ENCODE results near the gene IL34. TPM values are rescaled to one million over a fixed set of nuclear protein-coding genes. Genes with fewer than 3 reads are reported as not detected.

IL34 gene
- polyA plus RNA-seq, 1 donor from 2014 or later: 3.0 TPM

DNA sequence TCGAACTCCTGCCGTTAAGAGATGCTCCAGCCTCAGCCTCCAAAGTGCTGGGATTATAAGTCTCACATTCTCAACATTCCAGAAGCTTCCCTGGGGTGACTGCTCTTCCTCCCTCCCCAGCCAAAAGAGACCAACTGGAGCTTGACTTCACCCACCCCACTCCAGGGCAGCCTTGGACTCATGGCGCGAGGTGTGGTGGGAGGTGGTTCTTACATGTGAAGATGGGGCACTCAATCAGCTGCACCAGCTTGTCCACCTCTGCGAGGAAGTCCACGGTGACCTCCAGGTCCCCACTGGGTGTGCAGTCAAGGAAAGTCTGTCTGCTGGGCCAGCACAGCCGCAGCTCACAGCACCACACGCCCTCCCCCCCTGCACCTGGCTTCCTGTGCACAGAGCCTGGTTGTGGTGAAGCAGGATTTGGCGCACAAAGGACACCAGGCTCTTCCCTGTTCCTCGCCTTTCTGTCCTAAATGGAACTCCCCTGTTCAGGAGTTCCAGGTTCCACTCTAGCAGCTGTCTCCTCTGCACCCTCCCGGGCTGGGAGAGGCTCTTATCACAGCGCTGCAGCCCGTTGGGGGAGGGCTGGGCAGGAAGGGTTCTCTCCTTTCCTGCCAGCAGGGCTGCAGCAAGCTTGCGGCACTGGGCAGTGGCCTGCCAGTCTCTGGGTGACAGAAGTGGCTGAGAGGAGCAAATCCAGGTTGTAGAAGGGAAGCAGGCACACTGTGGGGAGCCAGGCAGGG lies 49.1 kb downstream of the IL34 start:
- no peak overlapping the region for H3K27ac ChIP-seq (ENCODE audit: low read length)
- H3K4me2 ChIP-seq (ENCODE audit: low read length): no peak overlapping the region
- H3K79me2 ChIP-seq (replicated peaks; ENCODE audit: insufficient read depth, low read length): no peaks in the 10 kb centered on the region
- H3K36me3 ChIP-seq (ENCODE audit: insufficient read depth, low read length): no peaks in the 10 kb centered on the region
- no peaks in the 10 kb centered on the region for H3K27me3 ChIP-seq (ENCODE audit: insufficient read depth, low read depth, low read length)
- no peak overlapping the region for H2AFZ ChIP-seq (ENCODE audit: low read depth, low read length)
- H3F3A ChIP-seq (ENCODE audit: insufficient read depth, low read length, poor library complexity, severe bottlenecking): no peaks in the 10 kb centered on the region
- no peak overlapping the region for H3K4me3 ChIP-seq (ENCODE audit: low read length)
- no peak for TF ChIP-seq EP300 (conservative IDR thresholded peaks at IDR 0.05; ENCODE audit: poor library complexity, severe bottlenecking)
- H3K9me3 ChIP-seq (ENCODE audit: low read length): no peaks in the 10 kb centered on the region
- H3K9me2 ChIP-seq (ENCODE audit: insufficient read depth, low read length): no peaks in the 10 kb centered on the region
- H4K20me1 ChIP-seq (ENCODE audit: insufficient read depth): no peaks in the 10 kb centered on the region
- no peak overlapping the region for H3K9ac ChIP-seq (ENCODE audit: low read length)

DNA sequence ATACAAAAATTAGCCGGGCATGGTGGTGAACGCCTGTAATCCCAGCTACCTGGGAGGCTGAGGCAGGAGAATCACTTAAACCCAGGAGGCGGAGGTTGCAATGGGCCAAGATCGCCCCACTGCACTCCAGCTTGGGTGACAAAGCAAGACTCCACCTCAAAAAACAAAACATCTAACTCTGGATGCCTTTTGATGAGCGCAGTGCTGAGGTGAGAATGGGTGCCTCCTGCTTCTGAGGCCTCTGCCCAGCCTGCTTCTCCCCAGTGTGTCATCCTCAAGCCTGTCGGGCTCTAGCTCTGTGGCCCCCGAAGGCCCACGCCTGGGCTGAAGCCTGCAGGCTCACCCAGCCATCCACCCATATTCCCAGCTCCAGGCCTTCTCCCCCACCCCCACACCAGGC lies 50.0 kb downstream of the IL34 start:
- Histone ChIP-seq H3K9ac (ENCODE audit: low read length) (no peak overlapping the region), H3F3A (ENCODE audit: insufficient read depth, low read length, poor library complexity, severe bottlenecking) (no peaks in the 10 kb centered on the region), H3K27me3 (ENCODE audit: insufficient read depth, low read depth, low read length) (no peaks in the 10 kb centered on the region), H2AFZ (ENCODE audit: low read depth, low read length) (no peak overlapping the region), H3K27ac (ENCODE audit: low read length) (no peak overlapping the region), H3K9me3 (ENCODE audit: low read length) (no peaks in the 10 kb centered on the region), H3K36me3 (ENCODE audit: insufficient read depth, low read length) (no peaks in the 10 kb centered on the region), H3K4me2 (ENCODE audit: low read length) (no peak overlapping the region), H3K4me3 (ENCODE audit: low read length) (no peak overlapping the region), H3K9me2 (ENCODE audit: insufficient read depth, low read length) (no peaks in the 10 kb centered on the region), H4K20me1 (ENCODE audit: insufficient read depth) (no peaks in the 10 kb centered on the region), H3K79me2 (replicated peaks; ENCODE audit: insufficient read depth, low read length) (no peaks in the 10 kb centered on the region)
- TF ChIP-seq EZH2 (IDR thresholded peaks at IDR 0.05; ENCODE audit: borderline replicate concordance, insufficient read depth, low read length, poor library complexity, severe bottlenecking): no peak
- no peak for TF ChIP-seq SMC3 (conservative IDR thresholded peaks at IDR 0.05; ENCODE audit: poor library complexity)
- TF ChIP-seq TAF1 (IDR thresholded peaks at IDR 0.05; ENCODE audit: low read depth): no peak
- TF ChIP-seq POLR2AphosphoS5 (IDR thresholded peaks at IDR 0.05): no peak
- no peak for TF ChIP-seq RAD21 (conservative IDR thresholded peaks at IDR 0.05)
- TF ChIP-seq MXI1 (conservative IDR thresholded peaks at IDR 0.05; ENCODE audit: poor library complexity, severe bottlenecking): no peak

DNA sequence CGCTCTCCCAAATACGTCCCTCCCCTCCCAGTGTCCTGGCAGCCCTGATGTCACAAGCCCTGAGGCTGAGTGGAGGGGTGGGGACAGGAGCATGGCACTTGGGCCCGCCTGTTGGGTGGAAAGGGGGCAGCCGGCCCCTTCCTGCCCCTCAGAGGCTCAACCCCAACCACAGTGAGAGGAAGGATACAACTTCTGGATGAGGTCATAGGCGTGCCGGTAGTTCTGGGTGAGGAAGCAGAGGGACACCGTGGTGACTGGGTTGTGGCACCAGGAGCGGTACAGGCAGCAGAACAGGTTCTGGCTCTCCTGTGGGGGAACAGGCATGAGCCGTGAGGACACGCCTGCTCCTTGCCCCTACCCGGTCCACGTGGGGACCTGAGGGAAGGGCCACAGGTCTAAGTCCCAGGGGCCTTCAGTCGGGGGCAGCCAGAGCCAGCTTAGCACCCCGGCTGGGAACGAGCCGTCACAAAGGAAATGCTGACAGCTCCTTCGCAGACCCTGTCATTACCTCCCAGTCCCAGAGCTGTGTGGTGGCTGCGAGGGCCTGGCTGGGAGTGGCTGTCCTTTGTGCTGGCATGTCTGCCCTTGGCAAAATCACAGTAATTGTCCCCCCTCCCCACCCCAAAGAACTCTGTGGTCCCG lies 50.7 kb downstream of the IL34 start:
- Histone ChIP-seq H3F3A (ENCODE audit: insufficient read depth, low read length, poor library complexity, severe bottlenecking) (no peaks in the 10 kb centered on the region), H2AFZ (ENCODE audit: low read depth, low read length) (no peak overlapping the region), H3K9me2 (ENCODE audit: insufficient read depth, low read length) (no peaks in the 10 kb centered on the region), H3K9ac (ENCODE audit: low read length) (no peak overlapping the region), H3K27me3 (ENCODE audit: insufficient read depth, low read depth, low read length) (no peaks in the 10 kb centered on the region), H3K79me2 (replicated peaks; ENCODE audit: insufficient read depth, low read length) (no peaks in the 10 kb centered on the region), H3K9me3 (ENCODE audit: low read length) (no peaks in the 10 kb centered on the region), H3K36me3 (ENCODE audit: insufficient read depth, low read length) (no peaks in the 10 kb centered on the region), H4K20me1 (ENCODE audit: insufficient read depth) (no peaks in the 10 kb centered on the region), H3K4me2 (ENCODE audit: low read length) (no peak overlapping the region), H3K4me3 (ENCODE audit: low read length) (no peak overlapping the region), H3K27ac (ENCODE audit: low read length) (no peak overlapping the region)
- no peak for TF ChIP-seq POLR2AphosphoS5 (IDR thresholded peaks at IDR 0.05)
- no peak for TF ChIP-seq EZH2 (IDR thresholded peaks at IDR 0.05; ENCODE audit: borderline replicate concordance, insufficient read depth, low read length, poor library complexity, severe bottlenecking)
- TF ChIP-seq EP300 (conservative IDR thresholded peaks at IDR 0.05; ENCODE audit: poor library complexity, severe bottlenecking): no peak
- no peak for TF ChIP-seq MXI1 (conservative IDR thresholded peaks at IDR 0.05; ENCODE audit: poor library complexity, severe bottlenecking)

DNA sequence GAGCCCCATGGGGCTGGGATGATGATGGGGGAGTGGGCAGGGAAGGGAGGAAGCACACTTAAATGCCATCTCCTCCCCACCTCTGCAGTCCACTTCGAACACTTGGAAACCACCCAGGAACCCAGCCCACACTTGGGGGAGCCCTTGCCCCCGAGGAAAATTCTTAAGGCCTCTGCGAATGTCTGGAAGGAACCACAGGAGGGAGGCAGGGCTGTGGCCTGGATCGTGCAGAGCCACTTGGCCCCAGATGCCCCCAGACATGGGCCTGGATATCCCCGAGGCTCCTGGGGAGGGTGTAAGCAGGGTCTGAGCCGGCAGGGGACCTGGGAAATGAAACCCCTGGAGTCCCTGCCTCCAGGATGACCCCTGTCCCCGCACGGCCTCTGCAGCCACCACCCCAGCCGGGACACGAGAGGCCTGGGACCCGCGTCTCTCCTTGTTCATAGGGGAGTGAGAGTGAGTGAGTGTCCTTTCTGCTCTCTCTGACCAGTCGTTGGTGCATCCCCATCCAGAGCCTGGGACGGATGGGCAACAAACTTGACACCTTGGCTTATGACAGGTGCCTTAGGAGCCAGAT lies 51.3 kb downstream of the IL34 start:
- Histone ChIP-seq H3K9ac (ENCODE audit: low read length) (no peak overlapping the region), H2AFZ (ENCODE audit: low read depth, low read length) (no peak overlapping the region), H3K4me3 (ENCODE audit: low read length) (no peak overlapping the region), H3K4me2 (ENCODE audit: low read length) (no peak overlapping the region), H3F3A (ENCODE audit: insufficient read depth, low read length, poor library complexity, severe bottlenecking) (no peaks in the 10 kb centered on the region), H3K9me2 (ENCODE audit: insufficient read depth, low read length) (no peaks in the 10 kb centered on the region), H3K27me3 (ENCODE audit: insufficient read depth, low read depth, low read length) (no peaks in the 10 kb centered on the region), H3K9me3 (ENCODE audit: low read length) (no peaks in the 10 kb centered on the region), H3K36me3 (ENCODE audit: insufficient read depth, low read length) (no peaks in the 10 kb centered on the region), H4K20me1 (ENCODE audit: insufficient read depth) (no peaks in the 10 kb centered on the region), H3K27ac (ENCODE audit: low read length) (no peak overlapping the region), H3K79me2 (replicated peaks; ENCODE audit: insufficient read depth, low read length) (no peaks in the 10 kb centered on the region)
- TF ChIP-seq TAF1 (IDR thresholded peaks at IDR 0.05; ENCODE audit: low read depth) (no peak), EZH2 (IDR thresholded peaks at IDR 0.05; ENCODE audit: borderline replicate concordance, insufficient read depth, low read length, poor library complexity, severe bottlenecking) (no peak), MXI1 (conservative IDR thresholded peaks at IDR 0.05; ENCODE audit: poor library complexity, severe bottlenecking) (no peak), SMC3 (conservative IDR thresholded peaks at IDR 0.05; ENCODE audit: poor library complexity) (no peak), EP300 (conservative IDR thresholded peaks at IDR 0.05; ENCODE audit: poor library complexity, severe bottlenecking) (no peak), RAD21 (conservative IDR thresholded peaks at IDR 0.05) (no peak), POLR2AphosphoS5 (IDR thresholded peaks at IDR 0.05) (no peak)
- TF ChIP-seq, protein P1, sequence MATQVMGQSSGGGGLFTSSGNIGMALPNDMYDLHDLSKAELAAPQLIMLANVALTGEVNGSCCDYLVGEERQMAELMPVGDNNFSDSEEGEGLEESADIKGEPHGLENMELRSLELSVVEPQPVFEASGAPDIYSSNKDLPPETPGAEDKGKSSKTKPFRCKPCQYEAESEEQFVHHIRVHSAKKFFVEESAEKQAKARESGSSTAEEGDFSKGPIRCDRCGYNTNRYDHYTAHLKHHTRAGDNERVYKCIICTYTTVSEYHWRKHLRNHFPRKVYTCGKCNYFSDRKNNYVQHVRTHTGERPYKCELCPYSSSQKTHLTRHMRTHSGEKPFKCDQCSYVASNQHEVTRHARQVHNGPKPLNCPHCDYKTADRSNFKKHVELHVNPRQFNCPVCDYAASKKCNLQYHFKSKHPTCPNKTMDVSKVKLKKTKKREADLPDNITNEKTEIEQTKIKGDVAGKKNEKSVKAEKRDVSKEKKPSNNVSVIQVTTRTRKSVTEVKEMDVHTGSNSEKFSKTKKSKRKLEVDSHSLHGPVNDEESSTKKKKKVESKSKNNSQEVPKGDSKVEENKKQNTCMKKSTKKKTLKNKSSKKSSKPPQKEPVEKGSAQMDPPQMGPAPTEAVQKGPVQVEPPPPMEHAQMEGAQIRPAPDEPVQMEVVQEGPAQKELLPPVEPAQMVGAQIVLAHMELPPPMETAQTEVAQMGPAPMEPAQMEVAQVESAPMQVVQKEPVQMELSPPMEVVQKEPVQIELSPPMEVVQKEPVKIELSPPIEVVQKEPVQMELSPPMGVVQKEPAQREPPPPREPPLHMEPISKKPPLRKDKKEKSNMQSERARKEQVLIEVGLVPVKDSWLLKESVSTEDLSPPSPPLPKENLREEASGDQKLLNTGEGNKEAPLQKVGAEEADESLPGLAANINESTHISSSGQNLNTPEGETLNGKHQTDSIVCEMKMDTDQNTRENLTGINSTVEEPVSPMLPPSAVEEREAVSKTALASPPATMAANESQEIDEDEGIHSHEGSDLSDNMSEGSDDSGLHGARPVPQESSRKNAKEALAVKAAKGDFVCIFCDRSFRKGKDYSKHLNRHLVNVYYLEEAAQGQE (IDR thresholded peaks at IDR 0.05; ENCODE audit: borderline replicate concordance): no peak
- TF ChIP-seq, protein P2, sequence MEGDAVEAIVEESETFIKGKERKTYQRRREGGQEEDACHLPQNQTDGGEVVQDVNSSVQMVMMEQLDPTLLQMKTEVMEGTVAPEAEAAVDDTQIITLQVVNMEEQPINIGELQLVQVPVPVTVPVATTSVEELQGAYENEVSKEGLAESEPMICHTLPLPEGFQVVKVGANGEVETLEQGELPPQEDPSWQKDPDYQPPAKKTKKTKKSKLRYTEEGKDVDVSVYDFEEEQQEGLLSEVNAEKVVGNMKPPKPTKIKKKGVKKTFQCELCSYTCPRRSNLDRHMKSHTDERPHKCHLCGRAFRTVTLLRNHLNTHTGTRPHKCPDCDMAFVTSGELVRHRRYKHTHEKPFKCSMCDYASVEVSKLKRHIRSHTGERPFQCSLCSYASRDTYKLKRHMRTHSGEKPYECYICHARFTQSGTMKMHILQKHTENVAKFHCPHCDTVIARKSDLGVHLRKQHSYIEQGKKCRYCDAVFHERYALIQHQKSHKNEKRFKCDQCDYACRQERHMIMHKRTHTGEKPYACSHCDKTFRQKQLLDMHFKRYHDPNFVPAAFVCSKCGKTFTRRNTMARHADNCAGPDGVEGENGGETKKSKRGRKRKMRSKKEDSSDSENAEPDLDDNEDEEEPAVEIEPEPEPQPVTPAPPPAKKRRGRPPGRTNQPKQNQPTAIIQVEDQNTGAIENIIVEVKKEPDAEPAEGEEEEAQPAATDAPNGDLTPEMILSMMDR (IDR thresholded peaks at IDR 0.05; ENCODE audit: poor library complexity, severe bottlenecking): no peak

All from neural cell (in vitro differentiated cells).